Fibroblast of lung (primary cell): ENCODE results near the gene TNFAIP2. TPM values are rescaled to one million over a fixed set of nuclear protein-coding genes. Genes with fewer than 3 reads are reported as not detected.
A peak's percentile ranks its signal among the peaks of the same experiment; 100 is the strongest.

ENCODE experiments used
- DNase-seq, 2 donors: peaks; one replicate each; pipeline versions ENCODE4 v3.0.0 to v3.0.0-alpha.2; 2010; ENCODE audit warnings: low read depth in 2 of 2
- H2AFZ ChIP-seq: 2 replicates; pipeline ENCODE4 v1.5.1; 2012; ENCODE audit warnings: low read length, control low read depth, inconsistent platforms
- H3K27ac ChIP-seq: 2 replicates; pipeline ENCODE4 v1.5.1; 2011; ENCODE audit warnings: low read length, control low read depth; ENCODE audit not compliant: insufficient read depth
- H3K27me3 ChIP-seq: 2 replicates; pipeline ENCODE4 v1.5.1; 2011; ENCODE audit warnings: mild to moderate bottlenecking, low read length; ENCODE audit not compliant: control insufficient read depth, insufficient read depth
- H3K36me3 ChIP-seq: 2 replicates; pipeline ENCODE4 v1.5.1; 2011; ENCODE audit warnings: low read length; ENCODE audit not compliant: control insufficient read depth, insufficient read depth
- H3K4me1 ChIP-seq: 2 replicates; pipeline ENCODE4 v1.5.1; 2011; ENCODE audit warnings: low read length; ENCODE audit not compliant: control insufficient read depth, insufficient read depth; ENCODE audit errors: extremely low read depth
- H3K4me2 ChIP-seq: 2 replicates; pipeline ENCODE4 v1.5.1; 2011; ENCODE audit warnings: low read length, control low read depth; ENCODE audit not compliant: insufficient read depth; ENCODE audit errors: extremely low read depth
- H3K4me3 ChIP-seq, 4 experiments: fragments of 200-600 bp in 1 of 4; sonication (generic) in 1 of 4; replicated peaks in 1 of 4; 2 replicates each; pipeline ENCODE4 v1.5.1; 2011 to 2016; ENCODE audit warnings: low read length in 4 of 4, low read depth in 3 of 4, mild to moderate bottlenecking in 3 of 4, control low read depth in 2 of 4, inconsistent platforms in 1 of 4, mixed read lengths in 1 of 4; ENCODE audit not compliant: insufficient read depth in 1 of 4; ENCODE audit errors: control extremely low read depth in 1 of 4
- H3K79me2 ChIP-seq: 2 replicates; pipeline ENCODE4 v1.5.1; 2012; ENCODE audit warnings: mild to moderate bottlenecking, low read length, inconsistent platforms; ENCODE audit not compliant: control insufficient read depth, insufficient read depth
- H3K9ac ChIP-seq: 2 replicates; pipeline ENCODE4 v1.5.1; 2011; ENCODE audit warnings: mild to moderate bottlenecking, low read length, control low read depth; ENCODE audit not compliant: insufficient read depth
- H3K9me3 ChIP-seq: 2 replicates; pipeline ENCODE4 v1.5.1; 2012; ENCODE audit warnings: low read depth, low read length; ENCODE audit not compliant: control insufficient read depth, insufficient read depth
- H4K20me1 ChIP-seq: 2 replicates; pipeline ENCODE4 v1.5.1; 2011; ENCODE audit warnings: low read length; ENCODE audit not compliant: control insufficient read depth, insufficient read depth; ENCODE audit errors: extremely low read depth
- EZH2 ChIP-seq: IDR thresholded peaks from 2 replicates; pipeline ENCODE4 v1.5.1; 2012; ENCODE audit warnings: low read length, control low read depth, mild to moderate bottlenecking; ENCODE audit errors: missing control alignments
- polyA plus RNA-seq, 2 donors: library from polyadenylated mRNA; depleted of rRNA in 1 of 2; stranded (reverse) in 1 of 2; unstranded in 1 of 2; fragments of >200 nt; gene quantifications; 2 replicates each; pipeline ENCODE4 v1.2.1, GENCODE V29; 2011 to 2012; ENCODE audit warnings: missing spikeins in 1 of 2
- total RNA-seq: library from RNA; depleted of rRNA; stranded (reverse); fragments of >200 nt; gene quantifications from 2 replicates; pipeline ENCODE4 v1.2.1, GENCODE V29; 2014
- TF ChIP-seq, protein P1 (sequence below), 2 donors: IDR thresholded peaks in 1 of 2; conservative IDR thresholded peaks in 1 of 2; 1 replicate in 1 of 2; 2 replicates in 1 of 2; pipeline ENCODE4 v1.5.1; 2011 to 2012; ENCODE audit warnings: low read length in 2 of 2, control low read depth in 1 of 2, inconsistent platforms in 1 of 2, low read depth in 1 of 2, mild to moderate bottlenecking in 1 of 2

TNFAIP2 gene
- total and polyA plus RNA-seq, 2 donors (not counting 1 experiment from before 2014, with no cell fraction given): 71.5 to 139 TPM

DNA sequence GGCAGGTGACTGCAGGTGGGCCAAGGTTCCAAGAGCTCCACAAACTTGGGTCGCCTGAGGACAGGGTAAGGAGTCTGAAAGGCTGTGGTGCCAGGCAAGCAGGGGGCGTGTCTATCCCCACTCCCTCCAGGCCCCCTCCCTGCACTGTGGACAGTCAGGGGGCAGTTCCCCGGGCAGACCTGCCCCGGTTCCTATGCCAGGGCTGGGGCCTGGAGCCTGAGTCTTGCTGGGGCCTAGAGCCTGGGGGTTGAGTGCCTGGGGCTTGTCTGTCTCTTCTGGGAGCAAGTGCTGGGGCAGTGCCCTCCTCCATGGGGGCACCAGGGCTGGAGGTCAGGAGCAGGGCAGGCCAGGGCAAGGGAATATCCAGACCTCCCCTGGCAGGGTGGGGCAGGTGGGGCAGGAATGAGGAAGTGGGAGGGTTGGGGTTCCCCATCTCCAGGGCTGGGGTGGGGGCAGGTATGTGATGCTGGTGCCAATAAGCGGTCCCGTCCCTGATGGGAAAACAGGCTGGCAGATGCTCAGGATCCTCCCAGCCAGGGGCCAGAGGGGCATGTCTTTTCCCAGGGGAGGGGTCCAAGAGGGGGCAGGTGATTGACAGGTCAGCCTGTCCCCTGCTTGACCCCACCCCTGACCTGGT is 11.9 kb upstream of the TNFAIP2 start:
- H3K27me3 ChIP-seq: no peaks in the 10 kb centered on the region
- H4K20me1 ChIP-seq: no peaks in the 10 kb centered on the region
- H3K9ac ChIP-seq: no peak overlapping the region
- H3K4me2 ChIP-seq: no peak overlapping the region
- H3K79me2 ChIP-seq: no peaks in the 10 kb centered on the region
- H3K27ac ChIP-seq: peak overlapping the region; percentile 95
- no peaks in the 10 kb centered on the region for H3K36me3 ChIP-seq
- DNase-seq: no peak
- H3K9me3 ChIP-seq: no peaks in the 10 kb centered on the region
- no peak for TF ChIP-seq EZH2
- TF ChIP-seq, protein P1, sequence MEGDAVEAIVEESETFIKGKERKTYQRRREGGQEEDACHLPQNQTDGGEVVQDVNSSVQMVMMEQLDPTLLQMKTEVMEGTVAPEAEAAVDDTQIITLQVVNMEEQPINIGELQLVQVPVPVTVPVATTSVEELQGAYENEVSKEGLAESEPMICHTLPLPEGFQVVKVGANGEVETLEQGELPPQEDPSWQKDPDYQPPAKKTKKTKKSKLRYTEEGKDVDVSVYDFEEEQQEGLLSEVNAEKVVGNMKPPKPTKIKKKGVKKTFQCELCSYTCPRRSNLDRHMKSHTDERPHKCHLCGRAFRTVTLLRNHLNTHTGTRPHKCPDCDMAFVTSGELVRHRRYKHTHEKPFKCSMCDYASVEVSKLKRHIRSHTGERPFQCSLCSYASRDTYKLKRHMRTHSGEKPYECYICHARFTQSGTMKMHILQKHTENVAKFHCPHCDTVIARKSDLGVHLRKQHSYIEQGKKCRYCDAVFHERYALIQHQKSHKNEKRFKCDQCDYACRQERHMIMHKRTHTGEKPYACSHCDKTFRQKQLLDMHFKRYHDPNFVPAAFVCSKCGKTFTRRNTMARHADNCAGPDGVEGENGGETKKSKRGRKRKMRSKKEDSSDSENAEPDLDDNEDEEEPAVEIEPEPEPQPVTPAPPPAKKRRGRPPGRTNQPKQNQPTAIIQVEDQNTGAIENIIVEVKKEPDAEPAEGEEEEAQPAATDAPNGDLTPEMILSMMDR (conservative IDR thresholded peaks at IDR 0.05 in 1 of 2, IDR thresholded peaks at IDR 0.05 in 1 of 2; ENCODE audit: low read depth in 1 of 2, low read length in 2 of 2): no peak
- no peak overlapping the region for H3K4me3 ChIP-seq
- H3K4me1 ChIP-seq: peaks cover 23% of the 10 kb centered on the region
- H2AFZ ChIP-seq: no peak overlapping the region

DNA sequence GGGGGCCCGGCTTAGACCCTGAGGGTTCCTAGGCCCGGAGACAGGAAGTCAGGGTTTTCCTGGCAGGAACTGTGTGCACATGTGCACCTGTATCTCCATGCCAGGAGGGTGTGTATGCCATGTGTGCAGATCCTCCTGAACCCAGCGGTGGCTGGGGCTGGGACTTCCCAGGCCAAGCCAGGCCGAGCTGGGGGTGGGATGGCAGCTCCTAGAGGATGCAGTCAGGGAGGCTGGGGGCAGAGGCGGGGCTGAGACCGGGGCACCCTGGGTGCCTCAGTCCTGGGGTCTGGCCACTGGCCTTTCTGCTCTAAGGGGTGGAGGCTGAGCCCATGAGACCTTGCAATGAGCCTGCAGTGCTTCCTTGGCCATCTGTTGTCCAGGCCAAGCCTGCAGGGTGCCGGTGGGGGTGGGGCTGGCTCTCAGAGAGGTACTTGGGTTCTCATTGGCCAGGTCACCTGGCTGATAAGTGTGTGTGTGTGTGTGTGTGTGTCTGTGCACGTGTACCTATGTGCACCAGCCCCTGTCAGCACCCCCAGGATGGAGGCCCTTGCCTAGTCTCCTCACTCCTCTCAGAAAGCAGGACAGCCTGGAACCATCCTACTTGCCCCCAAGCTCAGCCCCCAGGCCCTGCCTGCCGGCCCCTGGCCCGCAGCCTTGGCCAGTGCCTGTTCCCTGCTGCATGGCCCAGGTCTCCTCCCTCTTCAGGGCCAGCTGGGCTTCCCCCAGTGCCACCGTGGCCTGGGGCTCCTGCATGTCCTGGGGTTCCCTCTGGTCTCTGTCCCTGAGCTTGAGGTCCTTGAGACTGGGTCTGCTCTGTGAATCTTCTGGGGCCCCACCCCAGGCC is 10.6 kb upstream of the TNFAIP2 start:
- peaks cover 23% of the 10 kb centered on the region for H3K4me1 ChIP-seq
- no peak overlapping the region for H3K4me2 ChIP-seq
- no peak for DNase-seq
- H3K4me3 ChIP-seq: no peak overlapping the region
- H3K36me3 ChIP-seq: no peaks in the 10 kb centered on the region
- no peaks in the 10 kb centered on the region for H3K9me3 ChIP-seq
- H3K27ac ChIP-seq: no peak overlapping the region
- no peaks in the 10 kb centered on the region for H4K20me1 ChIP-seq
- no peak overlapping the region for H3K9ac ChIP-seq
- TF ChIP-seq, protein P1 (conservative IDR thresholded peaks at IDR 0.05 in 1 of 2, IDR thresholded peaks at IDR 0.05 in 1 of 2; ENCODE audit: low read depth in 1 of 2, low read length in 2 of 2): no peak
- no peak for TF ChIP-seq EZH2
- no peak overlapping the region for H2AFZ ChIP-seq
- H3K79me2 ChIP-seq: no peaks in the 10 kb centered on the region
- H3K27me3 ChIP-seq: no peaks in the 10 kb centered on the region

DNA sequence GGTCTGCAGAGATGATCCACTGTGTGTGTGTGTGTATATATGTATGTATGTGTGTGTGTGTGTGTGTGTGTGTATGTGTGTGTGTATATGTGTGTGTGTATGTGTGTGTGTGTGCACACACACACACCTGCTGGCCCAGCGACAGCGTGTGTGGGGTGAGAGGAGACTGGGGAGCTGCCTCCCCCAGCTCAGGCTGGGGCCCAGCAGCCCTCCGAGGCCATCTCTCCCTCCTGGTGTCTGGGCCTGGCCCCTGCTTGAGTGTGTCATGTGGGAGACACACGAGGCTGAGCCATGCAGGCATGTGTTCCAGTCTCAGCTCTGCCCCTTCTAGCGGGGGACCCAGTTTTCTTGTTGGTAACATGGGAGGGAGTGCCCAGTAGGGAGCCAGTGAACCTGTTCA is 10.0 kb upstream of the TNFAIP2 start:
- no peaks in the 10 kb centered on the region for H3K27me3 ChIP-seq
- H3K4me2 ChIP-seq: no peak overlapping the region
- H3K4me3 ChIP-seq: no peak overlapping the region
- H3K36me3 ChIP-seq: no peaks in the 10 kb centered on the region
- H3K27ac ChIP-seq: no peak overlapping the region
- H2AFZ ChIP-seq: no peak overlapping the region
- TF ChIP-seq, protein P1 (conservative IDR thresholded peaks at IDR 0.05 in 1 of 2, IDR thresholded peaks at IDR 0.05 in 1 of 2; ENCODE audit: low read depth in 1 of 2, low read length in 2 of 2): no peak
- TF ChIP-seq EZH2: no peak
- DNase-seq: no peak
- no peak overlapping the region for H3K9ac ChIP-seq
- peaks cover 25% of the 10 kb centered on the region for H3K4me1 ChIP-seq
- no peaks in the 10 kb centered on the region for H3K79me2 ChIP-seq
- no peaks in the 10 kb centered on the region for H4K20me1 ChIP-seq
- no peaks in the 10 kb centered on the region for H3K9me3 ChIP-seq
